HG03108 (cell line): Measurements from ENCODE around the gene SLC23A2.
"Not testable (repeated sequence)": the region's sequence is repeated elsewhere in the genome, so short reads cannot be mapped to it uniquely, and the experiment has no call there.

Source experiments
- ATAC-seq: cut with Tn5 transposase; IDR thresholded peaks from one replicate; pipeline ENCODE4 v1.9.1; 2021; ENCODE audit warnings: moderate library complexity; ENCODE audit not compliant: unreplicated experiment

SLC23A2 gene

GRCh38 chr20:4883051-4883450 is 118.3 kb downstream of the SLC23A2 start:
- ATAC-seq: no peak

GRCh38 chr20:4881006-4881730 is 120.1 kb downstream of the SLC23A2 start:
- ATAC-seq: no peak

- no peak for ATAC-seq
Observed at GRCh38 chr20:4880051-4880450, 121.3 kb downstream of the SLC23A2 start.

- ATAC-seq: not testable (repeated sequence)
Observed at GRCh38 chr20:4878099-4878498, 123.2 kb downstream of the SLC23A2 start.

- no peak for ATAC-seq
Observed at GRCh38 chr20:4876731-4877130, 124.6 kb downstream of the SLC23A2 start.

GRCh38 chr20:4876301-4876700 is 125.0 kb downstream of the SLC23A2 start:
- ATAC-seq: no peak

- ATAC-seq: peak; percentile 40
Observed at GRCh38 chr20:4875578-4876067, 125.7 kb downstream of the SLC23A2 start.

- ATAC-seq: no peak
Observed at GRCh38 chr20:4873396-4873795, 127.9 kb downstream of the SLC23A2 start.

- no peak for ATAC-seq
Observed at GRCh38 chr20:4871486-4871885, 129.8 kb downstream of the SLC23A2 start.

GRCh38 chr20:4870906-4871305 is 130.4 kb downstream of the SLC23A2 start:
- ATAC-seq: no peak

GRCh38 chr20:4869290-4870193 is 131.8 kb downstream of the SLC23A2 start:
- no peak for ATAC-seq

GRCh38 chr20:4867051-4867450 is 134.3 kb downstream of the SLC23A2 start:
- ATAC-seq: no peak

GRCh38 chr20:4866429-4866828 is 134.9 kb downstream of the SLC23A2 start:
- ATAC-seq: no peak

- ATAC-seq: no peak
Observed at GRCh38 chr20:4864311-4864752, 137.0 kb downstream of the SLC23A2 start.

GRCh38 chr20:4862661-4863060 is 138.6 kb downstream of the SLC23A2 start:
- ATAC-seq: no peak

GRCh38 chr20:4861961-4862360 is 139.3 kb downstream of the SLC23A2 start:
- no peak for ATAC-seq

GRCh38 chr20:4858000-4858399 is 143.3 kb downstream of the SLC23A2 start:
- no peak for ATAC-seq

- ATAC-seq: no peak
Observed at GRCh38 chr20:4856022-4856755, 145.1 kb downstream of the SLC23A2 start.

- no peak for ATAC-seq
Observed at GRCh38 chr20:4855555-4855954, 145.8 kb downstream of the SLC23A2 start.

- ATAC-seq: no peak
Observed at GRCh38 chr20:4855097-4855496, 146.2 kb downstream of the SLC23A2 start.

GRCh38 chr20:4854561-4854901 is 146.8 kb downstream of the SLC23A2 start:
- ATAC-seq: no peak
